A549 (cell line): ENCODE data around the gene ESRRB. TPM values are rescaled to one million over a fixed set of nuclear protein-coding genes. Genes with fewer than 3 reads are reported as not detected.
A peak's percentile ranks its signal among the peaks of the same experiment; 100 is the strongest.

Experiments used
- ATAC-seq, 2 experiments: fragments of 200-7000 bp in 1 of 2; fragments of >200 bp in 1 of 2; cut with Nextera tagmentation in 1 of 2; cut with Tn5 transposase in 1 of 2; 3 replicates each; pipeline versions ENCODE4 v1.8.0 to v1.9.1; 2018 to 2020; ENCODE audit warnings: mild to moderate bottlenecking in 1 of 2, moderate library complexity in 1 of 2
- CTCF ChIA-PET: fragments of 300-600 bp; sonication (Branson Sonifier 250); formaldehyde crosslinking; extraction: SDS; loops from one replicate; lab custom pipeline; 2021; ENCODE audit warnings: antibody characterized with exemption, inconsistent platforms; lab: Yijun Ruan, JAX
- POLR2A ChIA-PET: fragments of 350-600 bp; formaldehyde crosslinking; extraction: SDS; loops from one replicate; lab custom pipeline; 2021; ENCODE audit warnings: antibody characterized with exemption, inconsistent platforms; lab: Yijun Ruan, JAX
- DNase-seq, 2 experiments: peaks; one replicate each; pipeline versions ENCODE4 v3.0.0 to v3.0.0-alpha.2; 2011 to 2016; ENCODE audit warnings: low read depth in 1 of 2, low spot score in 1 of 2
- FAIRE-seq: peaks from 2 replicates; lab custom pipeline; 2011; peaks lifted over from hg19 to GRCh38; lab: Jason Lieb, UNC
- H3K27ac ChIP-seq, 2 experiments: fragments of >200 bp; sonication (Bioruptor Twin); formaldehyde crosslinking; 3 replicates each; pipeline ENCODE4 v1.5.1; 2016 to 2017
- H3K4me1 ChIP-seq: fragments of >200 bp; sonication (Bioruptor Twin); formaldehyde crosslinking; 3 replicates; pipeline ENCODE4 v1.6.1; 2016
- H3K4me2 ChIP-seq: fragments of >200 bp; sonication (Bioruptor Twin); formaldehyde crosslinking; 3 replicates; pipeline ENCODE4 v1.6.1; 2016
- H3K4me3 ChIP-seq: fragments of >200 bp; sonication (Bioruptor Twin); formaldehyde crosslinking; 3 replicates; pipeline ENCODE4 v1.5.1; 2016
- H3K9me3 ChIP-seq: fragments of >200 bp; sonication (Bioruptor Twin); formaldehyde crosslinking; 3 replicates; pipeline ENCODE4 v1.6.1; 2016
- CBX8 ChIP-seq: fragments of 200-600 bp; sonication (generic); IDR thresholded peaks from 2 replicates; pipeline ENCODE4 v1.6.1; 2016
- CEBPB ChIP-seq, 2 experiments: fragments of >200 bp in 1 of 2; sonication (Bioruptor Twin) in 1 of 2; formaldehyde crosslinking in 1 of 2; IDR thresholded peaks; 2 replicates each; pipeline ENCODE4 v1.6.1; 2012 to 2016
- CHD2 ChIP-seq: fragments of 150-350 bp; IDR thresholded peaks from 2 replicates; pipeline ENCODE4 v1.6.1; 2014; ENCODE audit warnings: low read length; ENCODE audit not compliant: partially characterized antibody
- CHD4 ChIP-seq: fragments of 200-600 bp; sonication (generic); IDR thresholded peaks from 2 replicates; pipeline ENCODE4 v1.6.1; 2016; ENCODE audit warnings: antibody characterized with exemption, mild to moderate bottlenecking, borderline replicate concordance
- EHF ChIP-seq: fragments of 250-450 bp; sonication (Bioruptor Pico); IDR thresholded peaks from 2 replicates; pipeline ENCODE4 v1.5.0; 2020; ENCODE audit warnings: mild to moderate bottlenecking
- EHMT2 ChIP-seq: fragments of 200-600 bp; sonication (generic); IDR thresholded peaks from 2 replicates; pipeline ENCODE4 v1.6.1; 2016; ENCODE audit warnings: antibody characterized with exemption, low read depth, mild to moderate bottlenecking, moderate library complexity
- ESRRA ChIP-seq: fragments of 150-350 bp; IDR thresholded peaks from 2 replicates; pipeline ENCODE4 v1.6.1; 2014; ENCODE audit warnings: mild to moderate bottlenecking, low read length, borderline replicate concordance
- FOSB ChIP-seq: fragments of 250-450 bp; sonication (Bioruptor Pico); IDR thresholded peaks from 2 replicates; pipeline ENCODE4 v1.5.0; 2020; ENCODE audit warnings: mild to moderate bottlenecking, moderate library complexity
- FOSL2 ChIP-seq, 2 experiments: fragments of 450-650 bp in 1 of 2; fragments of >200 bp in 1 of 2; sonication (Bioruptor Twin) in 1 of 2; formaldehyde crosslinking; IDR thresholded peaks; 2 replicates each; pipeline versions ENCODE4 v1.5.0 to v1.6.1; 2016 to 2020; ENCODE audit warnings: mild to moderate bottlenecking in 1 of 2, moderate library complexity in 1 of 2
- FOXS1 ChIP-seq: fragments of 250-450 bp; sonication (Bioruptor Pico); IDR thresholded peaks from 2 replicates; pipeline ENCODE4 v1.5.0; 2020; ENCODE audit warnings: mild to moderate bottlenecking, moderate library complexity
- GATA3 ChIP-seq: IDR thresholded peaks from 2 replicates; pipeline ENCODE4 v1.6.1; 2012; ENCODE audit warnings: borderline replicate concordance
- HDAC2 ChIP-seq: fragments of 200-600 bp; sonication (generic); IDR thresholded peaks from 2 replicates; pipeline ENCODE4 v1.6.1; 2016
- HEYL ChIP-seq: fragments of 250-450 bp; sonication (Bioruptor Pico); IDR thresholded peaks from 2 replicates; pipeline ENCODE4 v1.8.0; 2021; ENCODE audit warnings: mild to moderate bottlenecking, moderate library complexity
- HOXB13 ChIP-seq: fragments of 250-450 bp; sonication (Bioruptor Pico); IDR thresholded peaks from 2 replicates; pipeline ENCODE4 v1.5.0; 2020; ENCODE audit warnings: low read depth, mild to moderate bottlenecking, moderate library complexity
- HOXB5 ChIP-seq: fragments of 250-450 bp; sonication (Bioruptor Pico); IDR thresholded peaks from 2 replicates; pipeline ENCODE4 v1.5.0; 2020; ENCODE audit warnings: mild to moderate bottlenecking, moderate library complexity
- KDM1A ChIP-seq: fragments of 200-600 bp; sonication (generic); IDR thresholded peaks from 2 replicates; pipeline ENCODE4 v1.6.1; 2016; ENCODE audit warnings: low read depth, mild to moderate bottlenecking
- MAFK ChIP-seq: fragments of 450-650 bp; IDR thresholded peaks from 2 replicates; pipeline ENCODE4 v1.6.1; 2014; ENCODE audit not compliant: partially characterized antibody
- MAZ ChIP-seq: fragments of 150-350 bp; IDR thresholded peaks from 2 replicates; pipeline ENCODE4 v1.6.1; 2014; ENCODE audit warnings: antibody characterized with exemption, low read depth, low read length, borderline replicate concordance
- MYC ChIP-seq: IDR thresholded peaks from 2 replicates; pipeline ENCODE4 v1.6.1; 2012; ENCODE audit warnings: mild to moderate bottlenecking, inconsistent platforms, low read length, improper control_type of control experiment, borderline replicate concordance
- PHF8 ChIP-seq: fragments of 200-600 bp; sonication (generic); IDR thresholded peaks from 2 replicates; pipeline ENCODE4 v1.6.1; 2016; ENCODE audit warnings: low read depth, mild to moderate bottlenecking, antibody characterized with exemption, moderate library complexity, borderline replicate concordance
- POLR2AphosphoS2 ChIP-seq: conservative IDR thresholded peaks from 2 replicates; pipeline ENCODE4 v1.6.1; 2012; ENCODE audit warnings: low read length, improper control_type of control experiment, inconsistent platforms
- RAD21 ChIP-seq, 2 experiments: fragments of >200 bp in 1 of 2; sonication (Bioruptor Twin) in 1 of 2; formaldehyde crosslinking in 1 of 2; IDR thresholded peaks in 1 of 2; conservative IDR thresholded peaks in 1 of 2; 2 replicates in 1 of 2; 3 replicates in 1 of 2; pipeline ENCODE4 v1.6.1; 2012 to 2018; ENCODE audit warnings: inconsistent platforms in 1 of 2
- RARB ChIP-seq: fragments of 250-450 bp; sonication (Bioruptor Pico); IDR thresholded peaks from 2 replicates; pipeline ENCODE4 v1.8.0; 2021; ENCODE audit warnings: mild to moderate bottlenecking, moderate library complexity
- RCOR1 ChIP-seq: fragments of 150-350 bp; IDR thresholded peaks from 2 replicates; pipeline ENCODE4 v1.6.1; 2014; ENCODE audit warnings: antibody characterized with exemption, low read length, low read depth
- SMC3 ChIP-seq: fragments of >200 bp; sonication (Bioruptor Twin); formaldehyde crosslinking; IDR thresholded peaks from 3 replicates; pipeline ENCODE4 v1.6.1; 2018; ENCODE audit warnings: inconsistent platforms
- TFCP2L1 ChIP-seq: fragments of 250-450 bp; sonication (Bioruptor Pico); IDR thresholded peaks from 2 replicates; pipeline ENCODE4 v1.5.0; 2021; ENCODE audit warnings: mild to moderate bottlenecking
- ZNF302 ChIP-seq: fragments of 250-450 bp; sonication (Bioruptor Pico); IDR thresholded peaks from 2 replicates; pipeline ENCODE4 v1.9.0; 2021; ENCODE audit warnings: inconsistent platforms, mild to moderate bottlenecking, moderate library complexity
- WGBS: methylation state at CpG from one replicate; pipeline ENCODE4 v1.1.6; 2017; ENCODE audit errors: missing lambda C conversion rate; 5-methylcytosine and 5-hydroxymethylcytosine counted together
- polyA plus RNA-seq, 4 experiments: library from polyadenylated mRNA; depleted of rRNA in 3 of 4; stranded (reverse); fragments of >200 nt; fragmentation: RNase III in 1 of 4; extraction: RNeasy Plus Mini Kit Qiagen cat#74134 plus additional on column Dnase treatment in 1 of 4; gene quantifications; 2 replicates in 3 of 4; 3 replicates in 1 of 4; pipeline ENCODE4 v1.2.3, GENCODE V29; 2011 to 2017
- TF ChIP-seq, protein P1 (sequence below): fragments of >200 bp; sonication (Bioruptor Twin); formaldehyde crosslinking; IDR thresholded peaks from 3 replicates; pipeline ENCODE4 v1.6.1; 2016
- TF ChIP-seq, protein P2 (sequence below): fragments of >200 bp; sonication (Bioruptor Twin); formaldehyde crosslinking; IDR thresholded peaks from 3 replicates; pipeline ENCODE4 v1.5.1; 2016
- TF ChIP-seq, protein P3 (sequence below): fragments of 150-350 bp; IDR thresholded peaks from 2 replicates; pipeline ENCODE4 v1.6.1; 2014; ENCODE audit warnings: low read depth, mild to moderate bottlenecking, low read length
- TF ChIP-seq, protein P4 (sequence below): fragments of >200 bp; sonication (Bioruptor Twin); formaldehyde crosslinking; IDR thresholded peaks from 2 replicates; pipeline ENCODE4 v1.6.1; 2016
- TF ChIP-seq, protein P5 (sequence below): IDR thresholded peaks from 2 replicates; pipeline ENCODE4 v1.6.1; 2012

Gene ESRRB
- polyA plus RNA-seq, 2 of the 4 experiments (the other 2 are of a cell fraction), result 0.15 to 0.19 TPM

DNA sequence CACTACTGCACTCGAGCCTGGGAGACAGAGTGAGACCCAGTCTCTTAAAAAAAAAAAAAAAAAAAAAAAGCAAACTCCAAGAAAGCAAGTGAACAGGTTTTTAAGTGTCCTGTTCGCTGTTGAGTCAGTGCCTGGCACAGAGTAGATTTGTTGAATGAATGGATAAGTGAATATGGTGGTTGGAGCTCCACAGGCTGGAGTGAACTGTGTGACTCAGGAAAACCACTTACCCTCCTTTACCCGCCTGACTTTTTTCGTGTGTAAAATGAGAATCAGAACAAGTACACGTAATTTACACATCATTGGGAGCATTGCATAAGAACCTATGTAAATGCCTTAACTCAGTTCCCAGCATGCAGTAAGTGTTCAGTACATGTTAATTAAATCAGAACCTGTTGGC is 24.0 kb upstream of the ESRRB start:
- ChIA-PET POLR2A (no interaction called here), CTCF (interaction anchor here (0.7 to 8.3 kb wide), 47 partner anchors 8 to 647 kb away, joined by 3 to 142 read pairs (median 6); no protein-coding TSS in a partner anchor)

DNA sequence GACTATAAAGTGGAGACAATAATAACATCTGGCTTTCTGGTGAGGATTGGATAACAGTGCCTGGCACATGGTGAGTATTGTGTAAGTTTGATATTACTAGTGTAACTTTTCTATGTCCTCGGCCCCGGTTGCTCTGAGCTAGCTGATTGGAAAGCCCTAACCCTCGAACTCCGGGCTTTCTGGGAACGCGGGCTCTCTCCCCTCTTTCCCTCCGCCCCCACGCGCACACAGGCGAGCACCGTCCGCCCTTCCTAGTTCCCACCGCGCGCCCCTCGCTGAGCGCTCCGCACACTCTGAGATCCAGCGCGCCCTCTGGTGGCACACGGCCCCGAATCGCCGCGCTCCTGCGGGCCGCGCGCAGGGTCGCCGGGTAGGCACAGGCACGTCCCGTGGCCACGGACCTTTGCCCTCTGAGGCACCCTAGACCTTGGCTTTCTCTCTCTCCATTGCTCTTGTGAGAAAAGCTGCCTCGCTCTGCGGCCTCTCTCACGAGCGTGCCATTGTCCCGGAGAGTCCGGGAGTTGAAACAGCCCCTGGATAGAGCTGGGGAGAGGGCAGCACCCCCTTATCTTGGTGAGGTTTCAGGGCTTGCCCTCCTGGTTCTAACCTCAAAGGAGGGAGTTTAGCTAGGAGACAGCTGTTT is 23.2 kb upstream of the ESRRB start:
- DNase-seq (peak; percentile 49 to 66), FAIRE-seq (no peak), ATAC-seq (peak; percentile 86 to 97)
- Histone ChIP-seq H3K4me1 (no peaks in the 10 kb centered on the region), H3K4me3 (no peak overlapping the region), H3K9me3 (no peaks in the 10 kb centered on the region), H3K27ac (peak overlapping the region in 1 of 2 experiments; percentile 25; a peak in 1 of 6 replicates), H3K4me2 (peak overlapping the region; percentile 67)
- CTCF ChIA-PET, result interaction anchor here (0.5 to 8.3 kb wide), 73 partner anchors 8 to 648 kb away, joined by 3 to 142 read pairs (median 4); no protein-coding TSS in a partner anchor
- TF ChIP-seq, protein P1, sequence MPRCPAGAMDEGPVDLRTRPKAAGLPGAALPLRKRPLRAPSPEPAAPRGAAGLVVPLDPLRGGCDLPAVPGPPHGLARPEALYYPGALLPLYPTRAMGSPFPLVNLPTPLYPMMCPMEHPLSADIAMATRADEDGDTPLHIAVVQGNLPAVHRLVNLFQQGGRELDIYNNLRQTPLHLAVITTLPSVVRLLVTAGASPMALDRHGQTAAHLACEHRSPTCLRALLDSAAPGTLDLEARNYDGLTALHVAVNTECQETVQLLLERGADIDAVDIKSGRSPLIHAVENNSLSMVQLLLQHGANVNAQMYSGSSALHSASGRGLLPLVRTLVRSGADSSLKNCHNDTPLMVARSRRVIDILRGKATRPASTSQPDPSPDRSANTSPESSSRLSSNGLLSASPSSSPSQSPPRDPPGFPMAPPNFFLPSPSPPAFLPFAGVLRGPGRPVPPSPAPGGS, result no peak
- no peak for TF ChIP-seq GATA3
- TF ChIP-seq HEYL (CRISPR knock-in tag), result no peak
- TF ChIP-seq, protein P2, sequence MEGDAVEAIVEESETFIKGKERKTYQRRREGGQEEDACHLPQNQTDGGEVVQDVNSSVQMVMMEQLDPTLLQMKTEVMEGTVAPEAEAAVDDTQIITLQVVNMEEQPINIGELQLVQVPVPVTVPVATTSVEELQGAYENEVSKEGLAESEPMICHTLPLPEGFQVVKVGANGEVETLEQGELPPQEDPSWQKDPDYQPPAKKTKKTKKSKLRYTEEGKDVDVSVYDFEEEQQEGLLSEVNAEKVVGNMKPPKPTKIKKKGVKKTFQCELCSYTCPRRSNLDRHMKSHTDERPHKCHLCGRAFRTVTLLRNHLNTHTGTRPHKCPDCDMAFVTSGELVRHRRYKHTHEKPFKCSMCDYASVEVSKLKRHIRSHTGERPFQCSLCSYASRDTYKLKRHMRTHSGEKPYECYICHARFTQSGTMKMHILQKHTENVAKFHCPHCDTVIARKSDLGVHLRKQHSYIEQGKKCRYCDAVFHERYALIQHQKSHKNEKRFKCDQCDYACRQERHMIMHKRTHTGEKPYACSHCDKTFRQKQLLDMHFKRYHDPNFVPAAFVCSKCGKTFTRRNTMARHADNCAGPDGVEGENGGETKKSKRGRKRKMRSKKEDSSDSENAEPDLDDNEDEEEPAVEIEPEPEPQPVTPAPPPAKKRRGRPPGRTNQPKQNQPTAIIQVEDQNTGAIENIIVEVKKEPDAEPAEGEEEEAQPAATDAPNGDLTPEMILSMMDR, result peak; percentile 84
- TF ChIP-seq CHD2, result no peak
- peak; percentile 92 for TF ChIP-seq SMC3
- peak; percentile 67 to 82 for TF ChIP-seq RAD21 (conservative IDR thresholded peaks at IDR 0.05 in 1 of 2, IDR thresholded peaks at IDR 0.05 in 1 of 2)
- TF ChIP-seq HDAC2, result no peak
- TF ChIP-seq HOXB13 (CRISPR knock-in tag), result no peak
- TF ChIP-seq PHF8, result no peak
- no peak for TF ChIP-seq RCOR1
- no peak for TF ChIP-seq RARB (CRISPR knock-in tag)
- no peak for TF ChIP-seq EHF
- TF ChIP-seq, protein P3, sequence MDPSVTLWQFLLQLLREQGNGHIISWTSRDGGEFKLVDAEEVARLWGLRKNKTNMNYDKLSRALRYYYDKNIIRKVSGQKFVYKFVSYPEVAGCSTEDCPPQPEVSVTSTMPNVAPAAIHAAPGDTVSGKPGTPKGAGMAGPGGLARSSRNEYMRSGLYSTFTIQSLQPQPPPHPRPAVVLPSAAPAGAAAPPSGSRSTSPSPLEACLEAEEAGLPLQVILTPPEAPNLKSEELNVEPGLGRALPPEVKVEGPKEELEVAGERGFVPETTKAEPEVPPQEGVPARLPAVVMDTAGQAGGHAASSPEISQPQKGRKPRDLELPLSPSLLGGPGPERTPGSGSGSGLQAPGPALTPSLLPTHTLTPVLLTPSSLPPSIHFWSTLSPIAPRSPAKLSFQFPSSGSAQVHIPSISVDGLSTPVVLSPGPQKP, result no peak
- TF ChIP-seq ZNF302 (CRISPR knock-in tag), result no peak
- no peak for TF ChIP-seq ESRRA
- no peak for TF ChIP-seq FOSL2 (IDR thresholded peaks at IDR 0.05)
- no peak for TF ChIP-seq FOSL2 (CRISPR knock-in tag; IDR thresholded peaks at IDR 0.05)
- TF ChIP-seq, protein P4, sequence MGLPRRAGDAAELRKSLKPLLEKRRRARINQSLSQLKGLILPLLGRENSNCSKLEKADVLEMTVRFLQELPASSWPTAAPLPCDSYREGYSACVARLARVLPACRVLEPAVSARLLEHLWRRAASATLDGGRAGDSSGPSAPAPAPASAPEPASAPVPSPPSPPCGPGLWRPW, result no peak
- TF ChIP-seq, protein P5, sequence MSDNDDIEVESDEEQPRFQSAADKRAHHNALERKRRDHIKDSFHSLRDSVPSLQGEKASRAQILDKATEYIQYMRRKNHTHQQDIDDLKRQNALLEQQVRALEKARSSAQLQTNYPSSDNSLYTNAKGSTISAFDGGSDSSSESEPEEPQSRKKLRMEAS, result 0 out of 2 replicates have a peak, but pooled peaks have one; percentile 20
- no peak for TF ChIP-seq CBX8
- no peak for TF ChIP-seq KDM1A
- TF ChIP-seq FOSB (CRISPR knock-in tag), result no peak
- TF ChIP-seq HOXB5 (CRISPR knock-in tag), result no peak
- WGBS, result 17% methylated on average over 26 of the region's 40 CpGs
- POLR2A ChIA-PET, result no interaction called here

More for the DNA sequence above, 24.0 kb upstream of the ESRRB start:
- H3K4me2 ChIP-seq, result no peak overlapping the region
- H3K4me3 ChIP-seq, result no peak overlapping the region
- H3K4me1 ChIP-seq, result no peaks in the 10 kb centered on the region
- DNase-seq (no peak), FAIRE-seq (no peak), ATAC-seq (no peak)
- H3K9me3 ChIP-seq, result no peaks in the 10 kb centered on the region
- no peak for TF ChIP-seq MAFK
- no peak for TF ChIP-seq POLR2AphosphoS2
- TF ChIP-seq FOXS1 (CRISPR knock-in tag), result no peak
- no peak for TF ChIP-seq MYC
- no peak for TF ChIP-seq CEBPB (IDR thresholded peaks at IDR 0.05)
- TF ChIP-seq HDAC2, result no peak
- no peak for TF ChIP-seq EHMT2
- TF ChIP-seq CBX8, result no peak
- no peak for TF ChIP-seq HOXB5 (CRISPR knock-in tag)
- TF ChIP-seq TFCP2L1 (CRISPR knock-in tag), result no peak
- no peak for TF ChIP-seq RARB (CRISPR knock-in tag)
- TF ChIP-seq MAZ, result no peak
- no peak for TF ChIP-seq CHD4
- TF ChIP-seq RCOR1, result no peak
- no peak overlapping the region for H3K27ac ChIP-seq
- WGBS, result 75% methylated on average over 5 of the region's 5 CpGs
